ENCODE measurements around the gene DMAC2.

DMAC2 gene

GRCh38 chr19:41421973-41422372, 17.7 kb downstream of the DMAC2 start:
- Histone ChIP-seq H3K27me3 (ENCODE audit: control insufficient read depth, insufficient read depth, low read length, poor library complexity, severe bottlenecking) (no peaks in the 10 kb centered on the region), H3K36me3 (ENCODE audit: control insufficient read depth, insufficient read depth, low read length) (peaks cover 10% of the 10 kb centered on the region), H3K4me1 (ENCODE audit: control insufficient read depth, insufficient read depth, low read length) (peaks cover 6% of the 10 kb centered on the region), H3K27ac (ENCODE audit: insufficient read depth, low read depth, low read length, poor library complexity, severe bottlenecking) (no peak overlapping the region), H3K4me3 (ENCODE audit: insufficient read depth, low read depth, low read length) (no peak overlapping the region), H3K9me3 (ENCODE audit: control insufficient read depth, low read length) (no peaks in the 10 kb centered on the region)
- 93 to 95% methylated on average over 20 of the region's 20 CpGs for WGBS, 2 experiments

- H3K4me1 ChIP-seq (ENCODE audit: control insufficient read depth, insufficient read depth, low read length): no peaks in the 10 kb centered on the region
- 91 to 94% methylated on average over 6 of the region's 6 CpGs for WGBS, 2 experiments
- no peak overlapping the region for H3K4me3 ChIP-seq (ENCODE audit: insufficient read depth, low read depth, low read length)
- H3K27ac ChIP-seq (ENCODE audit: insufficient read depth, low read depth, low read length, poor library complexity, severe bottlenecking): no peak overlapping the region
- H3K36me3 ChIP-seq (ENCODE audit: control insufficient read depth, insufficient read depth, low read length): peaks cover 10% of the 10 kb centered on the region
- no peaks in the 10 kb centered on the region for H3K27me3 ChIP-seq (ENCODE audit: control insufficient read depth, insufficient read depth, low read length, poor library complexity, severe bottlenecking)
- H3K9me3 ChIP-seq (ENCODE audit: control insufficient read depth, low read length): no peaks in the 10 kb centered on the region
Observed at GRCh38 chr19:41421314-41421713, 18.4 kb downstream of the DMAC2 start.

GRCh38 chr19:41420101-41420880, 19.4 kb downstream of the DMAC2 start:
- H3K27ac ChIP-seq (ENCODE audit: insufficient read depth, low read depth, low read length, poor library complexity, severe bottlenecking): no peak overlapping the region
- no peak overlapping the region for H3K4me3 ChIP-seq (ENCODE audit: insufficient read depth, low read depth, low read length)
- no peaks in the 10 kb centered on the region for H3K9me3 ChIP-seq (ENCODE audit: control insufficient read depth, low read length)
- H3K4me1 ChIP-seq (ENCODE audit: control insufficient read depth, insufficient read depth, low read length): no peaks in the 10 kb centered on the region
- H3K27me3 ChIP-seq (ENCODE audit: control insufficient read depth, insufficient read depth, low read length, poor library complexity, severe bottlenecking): no peaks in the 10 kb centered on the region
- WGBS, 2 experiments: 90 to 94% methylated on average over 8 of the region's 8 CpGs
- peaks cover 10% of the 10 kb centered on the region for H3K36me3 ChIP-seq (ENCODE audit: control insufficient read depth, insufficient read depth, low read length)

GRCh38 chr19:41416194-41416674, 23.5 kb downstream of the DMAC2 start:
- H3K4me3 ChIP-seq (ENCODE audit: insufficient read depth, low read depth, low read length): no peak overlapping the region
- no peaks in the 10 kb centered on the region for H3K9me3 ChIP-seq (ENCODE audit: control insufficient read depth, low read length)
- WGBS, 2 experiments: 95 to 96% methylated on average over 12 of the region's 12 CpGs
- H3K27me3 ChIP-seq (ENCODE audit: control insufficient read depth, insufficient read depth, low read length, poor library complexity, severe bottlenecking): no peaks in the 10 kb centered on the region
- H3K27ac ChIP-seq (ENCODE audit: insufficient read depth, low read depth, low read length, poor library complexity, severe bottlenecking): no peak overlapping the region
- no peaks in the 10 kb centered on the region for H3K4me1 ChIP-seq (ENCODE audit: control insufficient read depth, insufficient read depth, low read length)
- peaks cover 10% of the 10 kb centered on the region for H3K36me3 ChIP-seq (ENCODE audit: control insufficient read depth, insufficient read depth, low read length)

GRCh38 chr19:41415154-41415571, 24.5 kb downstream of the DMAC2 start:
- 95% methylated on average over 9 of the region's 9 CpGs for WGBS, 2 experiments
- H3K4me3 ChIP-seq (ENCODE audit: insufficient read depth, low read depth, low read length): no peak overlapping the region
- no peak overlapping the region for H3K27ac ChIP-seq (ENCODE audit: insufficient read depth, low read depth, low read length, poor library complexity, severe bottlenecking)
- no peaks in the 10 kb centered on the region for H3K4me1 ChIP-seq (ENCODE audit: control insufficient read depth, insufficient read depth, low read length)
- no peaks in the 10 kb centered on the region for H3K27me3 ChIP-seq (ENCODE audit: control insufficient read depth, insufficient read depth, low read length, poor library complexity, severe bottlenecking)
- H3K36me3 ChIP-seq (ENCODE audit: control insufficient read depth, insufficient read depth, low read length): peaks cover 10% of the 10 kb centered on the region
- H3K9me3 ChIP-seq (ENCODE audit: control insufficient read depth, low read length): no peaks in the 10 kb centered on the region

- H3K36me3 ChIP-seq (ENCODE audit: control insufficient read depth, insufficient read depth, low read length): peaks cover 10% of the 10 kb centered on the region
- H3K27ac ChIP-seq (ENCODE audit: insufficient read depth, low read depth, low read length, poor library complexity, severe bottlenecking): no peak overlapping the region
- no peaks in the 10 kb centered on the region for H3K4me1 ChIP-seq (ENCODE audit: control insufficient read depth, insufficient read depth, low read length)
- H3K9me3 ChIP-seq (ENCODE audit: control insufficient read depth, low read length): no peaks in the 10 kb centered on the region
- WGBS, 2 experiments: 94% methylated on average over 9 of the region's 9 CpGs
- no peak overlapping the region for H3K4me3 ChIP-seq (ENCODE audit: insufficient read depth, low read depth, low read length)
- H3K27me3 ChIP-seq (ENCODE audit: control insufficient read depth, insufficient read depth, low read length, poor library complexity, severe bottlenecking): no peaks in the 10 kb centered on the region
Observed at GRCh38 chr19:41414461-41414860, 25.3 kb downstream of the DMAC2 start.

- Histone ChIP-seq H3K36me3 (ENCODE audit: control insufficient read depth, insufficient read depth, low read length) (peaks cover 7% of the 10 kb centered on the region), H3K9me3 (ENCODE audit: control insufficient read depth, low read length) (no peaks in the 10 kb centered on the region), H3K4me1 (ENCODE audit: control insufficient read depth, insufficient read depth, low read length) (no peaks in the 10 kb centered on the region), H3K27ac (ENCODE audit: insufficient read depth, low read depth, low read length, poor library complexity, severe bottlenecking) (no peak overlapping the region), H3K4me3 (ENCODE audit: insufficient read depth, low read depth, low read length) (no peak overlapping the region), H3K27me3 (ENCODE audit: control insufficient read depth, insufficient read depth, low read length, poor library complexity, severe bottlenecking) (no peaks in the 10 kb centered on the region)
- 95% methylated on average over 10 of the region's 10 CpGs for WGBS, 2 experiments
Observed at GRCh38 chr19:41413947-41414346, 25.8 kb downstream of the DMAC2 start.

- H3K9me3 ChIP-seq (ENCODE audit: control insufficient read depth, low read length): no peaks in the 10 kb centered on the region
- 92 to 95% methylated on average over 5 of the region's 5 CpGs for WGBS, 2 experiments
- no peaks in the 10 kb centered on the region for H3K4me1 ChIP-seq (ENCODE audit: control insufficient read depth, insufficient read depth, low read length)
- peaks cover 5% of the 10 kb centered on the region for H3K36me3 ChIP-seq (ENCODE audit: control insufficient read depth, insufficient read depth, low read length)
- H3K4me3 ChIP-seq (ENCODE audit: insufficient read depth, low read depth, low read length): no peak overlapping the region
- H3K27ac ChIP-seq (ENCODE audit: insufficient read depth, low read depth, low read length, poor library complexity, severe bottlenecking): no peak overlapping the region
- no peaks in the 10 kb centered on the region for H3K27me3 ChIP-seq (ENCODE audit: control insufficient read depth, insufficient read depth, low read length, poor library complexity, severe bottlenecking)
Observed at GRCh38 chr19:41412953-41413352, 26.8 kb downstream of the DMAC2 start.

- H3K27ac ChIP-seq (ENCODE audit: insufficient read depth, low read depth, low read length, poor library complexity, severe bottlenecking): no peak overlapping the region
- WGBS, 2 experiments: 86% methylated on average over 11 of the region's 11 CpGs
- H3K27me3 ChIP-seq (ENCODE audit: control insufficient read depth, insufficient read depth, low read length, poor library complexity, severe bottlenecking): no peaks in the 10 kb centered on the region
- no peaks in the 10 kb centered on the region for H3K9me3 ChIP-seq (ENCODE audit: control insufficient read depth, low read length)
- peaks cover 5% of the 10 kb centered on the region for H3K36me3 ChIP-seq (ENCODE audit: control insufficient read depth, insufficient read depth, low read length)
- H3K4me1 ChIP-seq (ENCODE audit: control insufficient read depth, insufficient read depth, low read length): peaks cover 4% of the 10 kb centered on the region
- no peak overlapping the region for H3K4me3 ChIP-seq (ENCODE audit: insufficient read depth, low read depth, low read length)
Observed at GRCh38 chr19:41411968-41412265, 27.8 kb downstream of the DMAC2 start.

- Histone ChIP-seq H3K4me1 (ENCODE audit: control insufficient read depth, insufficient read depth, low read length) (peaks cover 5% of the 10 kb centered on the region), H3K27ac (ENCODE audit: insufficient read depth, low read depth, low read length, poor library complexity, severe bottlenecking) (no peak overlapping the region), H3K36me3 (ENCODE audit: control insufficient read depth, insufficient read depth, low read length) (peaks cover 5% of the 10 kb centered on the region), H3K9me3 (ENCODE audit: control insufficient read depth, low read length) (no peaks in the 10 kb centered on the region), H3K27me3 (ENCODE audit: control insufficient read depth, insufficient read depth, low read length, poor library complexity, severe bottlenecking) (no peaks in the 10 kb centered on the region), H3K4me3 (ENCODE audit: insufficient read depth, low read depth, low read length) (no peak overlapping the region)
- 82 to 84% methylated on average over 9 of the region's 9 CpGs for WGBS, 2 experiments
Observed at GRCh38 chr19:41411100-41411967, 28.4 kb downstream of the DMAC2 start.
